Activated gamma-delta T cell treated with Interleukin-2 at 50 U/mL for 16 hours (primary cell): ENCODE data around the gene MATN4.
A peak's percentile ranks its signal among the peaks of the same experiment; 100 is the strongest.

Experiments used
- DNase-seq: peaks from one replicate; pipeline ENCODE4 v3.0.0-alpha.2; 2020

MATN4 gene

DNA sequence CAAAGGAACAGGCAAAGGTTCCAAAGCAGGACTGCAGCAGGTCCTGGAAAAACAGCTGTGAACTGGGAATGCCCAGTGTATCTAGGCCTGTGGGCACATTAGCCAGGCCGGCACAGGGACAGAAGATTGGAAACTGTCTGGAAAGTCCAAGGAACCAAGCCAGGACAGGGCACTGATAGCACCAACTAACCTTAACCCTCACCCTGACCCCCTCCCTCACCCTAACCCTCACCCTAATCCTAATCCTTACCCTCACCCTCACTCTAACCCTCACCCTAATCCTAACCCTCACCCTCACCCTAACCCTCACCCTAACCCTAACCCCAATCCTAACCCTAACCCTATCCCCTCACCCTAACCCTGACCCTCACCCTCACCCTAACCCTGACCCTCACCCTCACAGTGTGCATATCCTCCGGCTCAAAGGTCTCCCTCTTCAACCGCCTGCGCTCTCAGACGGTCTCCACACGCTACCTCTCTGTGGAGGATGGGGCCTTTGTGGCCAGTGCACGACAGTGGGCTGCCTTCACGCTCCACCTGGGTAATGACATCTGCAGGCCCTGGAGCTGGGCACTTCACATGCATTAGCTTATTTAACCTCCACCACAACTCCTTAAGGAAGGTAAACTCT lies 5.1 kb upstream of the MATN4 start:
- no peak for DNase-seq

DNA sequence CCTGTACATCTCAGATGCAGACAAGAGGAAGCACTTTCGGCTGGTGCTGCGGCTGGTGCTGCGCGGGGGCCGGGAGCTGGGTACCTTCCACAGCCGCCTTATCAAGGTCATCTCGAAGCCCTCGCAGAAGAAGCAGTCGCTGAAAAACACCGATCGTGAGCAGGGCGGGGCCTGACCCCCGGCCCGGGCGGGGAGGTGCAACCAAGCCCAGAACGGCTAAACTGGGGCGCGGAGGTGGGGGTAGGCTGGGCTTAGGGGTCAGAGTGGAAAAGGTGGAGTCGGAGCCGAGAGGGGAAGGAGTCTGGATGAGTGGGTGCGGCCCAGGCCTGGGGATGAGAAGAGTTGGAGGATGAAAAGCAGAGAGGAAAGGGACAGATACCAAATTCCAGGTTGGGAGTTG lies 4.1 kb upstream of the MATN4 start:
- DNase-seq, result no peak

DNA sequence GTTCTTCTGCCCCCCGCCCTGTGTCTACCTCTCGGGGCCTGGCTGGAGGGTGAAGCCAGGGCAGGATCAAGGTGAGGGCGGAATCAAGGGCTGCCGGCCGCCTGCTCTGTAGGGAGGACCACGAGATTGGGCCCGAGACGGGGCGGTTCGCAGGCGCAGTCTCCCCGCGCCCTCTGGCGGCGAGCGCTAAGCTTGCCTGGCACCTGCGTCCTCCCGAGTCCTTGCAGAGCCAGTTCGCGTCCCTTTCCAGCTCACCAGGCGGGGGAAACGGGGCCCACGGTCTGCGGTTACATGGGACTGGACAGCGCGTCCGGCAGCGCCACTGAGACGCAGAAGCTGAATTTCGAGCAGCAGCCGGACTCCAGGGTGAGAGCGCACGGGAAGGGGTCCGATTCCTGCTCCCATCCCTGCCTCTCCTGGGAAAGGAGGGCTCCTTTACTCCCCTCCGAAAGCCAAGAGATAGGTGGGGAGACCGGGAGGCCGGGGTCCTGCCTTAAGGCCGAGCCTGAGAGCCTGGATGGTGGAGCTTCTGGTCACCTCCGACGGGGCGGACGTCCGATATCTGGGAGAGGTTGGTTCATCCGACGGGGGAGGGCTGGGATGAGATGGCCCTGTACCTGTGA lies 3.6 kb upstream of the MATN4 start:
- peak; percentile 40 for DNase-seq

DNA sequence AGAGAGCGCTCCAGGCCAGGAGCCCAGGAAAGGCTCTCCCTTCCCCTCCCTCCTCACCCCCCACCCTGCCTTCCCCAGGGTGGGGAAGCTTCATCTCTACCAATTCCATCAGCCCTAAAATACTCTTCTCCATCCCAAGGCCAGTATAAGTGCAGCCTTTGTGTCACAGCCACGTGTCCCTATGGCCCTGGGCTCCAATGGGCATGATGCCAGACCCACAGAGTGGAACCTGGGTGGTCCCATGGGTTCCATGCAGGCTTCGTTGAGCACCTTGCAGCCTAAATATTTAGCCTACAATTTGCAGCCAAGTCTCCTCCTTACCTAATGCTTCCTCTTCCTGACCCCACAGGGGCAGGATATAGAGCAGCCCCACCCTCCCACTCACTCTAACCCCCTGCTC lies 976 bp upstream of the MATN4 start:
- DNase-seq, result no peak

DNA sequence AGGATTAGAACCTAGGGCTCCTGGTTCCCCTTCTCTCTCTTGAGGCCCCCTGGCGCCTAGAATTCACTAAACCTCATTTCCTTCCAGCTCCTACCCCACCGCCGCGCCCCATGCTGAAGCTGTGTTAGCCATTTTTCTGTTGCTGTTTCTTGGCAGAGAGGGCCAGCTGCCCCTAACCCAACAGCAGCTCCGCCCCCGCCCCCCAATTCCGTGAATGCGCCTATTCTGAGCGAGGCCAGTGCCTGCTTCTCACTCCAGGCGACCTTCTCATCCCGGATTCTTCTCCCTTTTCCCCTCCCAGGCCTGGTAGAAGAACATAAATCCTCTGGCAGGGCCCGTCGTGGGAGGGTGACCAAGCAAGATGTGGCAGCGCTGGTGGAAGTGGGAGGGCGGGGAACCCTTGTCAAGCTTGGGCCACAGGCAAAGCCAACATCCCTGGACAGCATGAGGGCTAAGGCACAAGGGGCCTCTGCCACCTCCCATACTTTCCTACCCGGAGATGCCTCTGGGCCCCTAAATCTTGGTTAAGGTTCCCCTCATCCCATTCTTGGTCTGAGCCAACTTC lies 941 bp downstream of the MATN4 start:
- DNase-seq, result no peak

DNA sequence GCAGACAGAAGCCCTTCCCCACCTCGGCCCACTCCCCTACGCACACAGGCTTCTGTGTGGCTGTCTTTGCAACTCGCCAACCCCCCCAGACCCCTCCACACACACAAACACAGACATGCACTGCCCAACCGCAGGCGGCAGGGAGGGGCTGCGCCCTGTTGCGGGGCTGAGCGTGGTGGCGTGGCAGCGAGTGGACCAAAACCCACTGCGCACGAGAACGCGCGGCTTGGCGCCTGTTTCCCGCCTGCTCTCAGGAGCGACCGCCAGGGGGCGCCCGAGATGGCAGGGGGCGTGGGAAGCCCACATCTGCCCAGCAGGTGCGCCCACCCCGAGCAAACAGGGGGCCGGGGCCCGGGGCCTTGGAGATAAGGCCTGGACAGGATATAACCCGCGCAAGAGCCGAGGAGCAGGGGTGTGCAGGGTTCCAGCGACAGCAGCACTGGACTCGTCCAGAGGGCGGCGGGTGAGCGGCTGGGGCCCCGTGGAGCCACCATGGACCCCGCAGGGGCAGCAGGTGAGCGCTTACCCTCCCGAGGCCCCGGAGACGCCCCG lies 1.6 kb downstream of the MATN4 start, which contains the start of gene RBPJL:
Gene RBPJL (plus strand): TSS at position 410 of the 552 bp plus-strand sequence. CDS start 83 bp downstream, at position 493.
- DNase-seq, result peak; percentile 40

DNA sequence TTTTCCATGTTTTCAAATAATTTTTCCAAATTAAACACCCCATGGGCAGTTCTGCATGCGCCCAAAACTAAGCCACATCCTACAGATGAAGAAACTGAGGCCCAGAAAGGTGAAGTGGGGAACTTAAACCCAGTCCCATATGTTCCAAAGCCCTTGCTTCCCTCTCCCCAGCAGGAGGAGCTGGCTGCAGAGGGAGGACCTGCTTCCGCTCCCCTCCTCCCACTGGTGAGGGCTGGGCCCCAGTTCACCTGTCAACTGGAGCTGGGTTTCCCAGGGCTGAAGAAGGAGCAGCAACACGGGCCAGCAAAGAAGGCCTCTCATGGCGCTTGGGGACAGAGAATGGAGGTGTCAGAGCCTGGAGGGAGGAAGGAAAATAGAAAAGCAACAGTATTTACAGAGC lies 2.8 kb downstream of the MATN4 start:
- DNase-seq, result no peak

DNA sequence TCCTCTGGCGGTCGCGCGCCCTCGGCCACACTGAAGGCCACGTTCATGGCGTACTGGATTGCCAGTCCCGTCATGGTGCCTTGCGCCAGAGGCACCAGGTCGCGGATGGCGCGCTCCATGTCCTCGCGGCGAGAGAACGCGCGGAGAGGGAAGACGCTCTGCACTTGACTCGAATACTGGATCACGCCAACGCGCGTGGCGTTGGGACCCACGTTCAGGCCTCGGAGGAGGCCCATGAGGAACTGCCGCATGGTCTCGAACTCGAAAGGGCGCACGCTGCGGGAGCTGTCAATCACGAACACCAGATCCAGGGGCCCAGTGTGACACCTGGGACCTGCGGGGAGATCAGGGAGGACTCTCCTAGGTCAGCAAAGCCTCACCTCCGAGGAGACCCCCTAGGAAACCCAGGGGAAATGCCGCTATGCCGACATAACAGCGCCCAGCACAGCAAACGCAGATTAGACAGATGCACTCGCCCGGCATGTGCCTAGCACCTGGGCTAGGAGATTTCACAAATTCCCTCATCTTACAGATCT lies 3.6 kb downstream of the MATN4 start:
- no peak for DNase-seq

DNA sequence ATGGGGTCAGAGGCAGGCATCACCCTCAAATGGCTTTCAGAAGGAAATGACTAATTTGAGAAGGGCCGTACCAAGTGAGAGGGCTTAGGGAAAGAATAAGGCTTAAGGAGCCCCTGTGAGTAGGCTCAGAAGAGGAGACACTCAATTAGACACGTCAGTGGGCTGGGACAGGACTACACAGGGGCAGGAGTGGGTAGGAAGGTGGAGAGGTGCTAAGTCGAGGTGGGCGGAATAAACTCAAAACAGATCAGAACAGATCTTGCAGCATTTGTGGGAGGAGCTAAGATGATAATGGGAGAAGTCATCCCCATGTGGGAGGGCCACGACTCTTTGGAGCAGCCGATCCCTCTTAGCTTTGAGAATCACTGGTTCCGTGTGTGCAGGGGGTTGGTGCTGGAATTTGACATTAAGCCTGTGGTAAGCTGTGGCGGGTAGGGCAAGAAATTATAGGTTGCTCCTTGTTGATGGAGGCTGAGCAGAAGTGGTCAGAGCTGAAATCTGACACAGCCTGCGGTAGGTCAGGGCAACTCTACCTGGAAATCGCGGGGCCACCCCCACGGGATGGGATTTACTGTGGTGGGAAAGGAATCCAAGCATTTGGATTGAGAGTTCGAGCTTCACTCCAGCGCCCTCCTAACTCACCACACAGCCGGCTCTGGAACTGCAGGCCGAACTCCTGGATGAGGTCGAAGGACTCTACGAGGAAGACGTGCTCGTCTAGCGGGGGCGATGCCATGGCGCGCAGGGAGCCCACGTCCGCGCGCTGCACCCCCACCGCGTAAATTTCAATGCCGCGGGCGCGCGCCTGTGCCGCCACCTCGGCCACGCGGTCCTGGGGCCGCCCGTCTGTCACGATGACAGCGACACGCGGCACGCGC lies 4.3 kb downstream of the MATN4 start:
- no peak for DNase-seq

DNA sequence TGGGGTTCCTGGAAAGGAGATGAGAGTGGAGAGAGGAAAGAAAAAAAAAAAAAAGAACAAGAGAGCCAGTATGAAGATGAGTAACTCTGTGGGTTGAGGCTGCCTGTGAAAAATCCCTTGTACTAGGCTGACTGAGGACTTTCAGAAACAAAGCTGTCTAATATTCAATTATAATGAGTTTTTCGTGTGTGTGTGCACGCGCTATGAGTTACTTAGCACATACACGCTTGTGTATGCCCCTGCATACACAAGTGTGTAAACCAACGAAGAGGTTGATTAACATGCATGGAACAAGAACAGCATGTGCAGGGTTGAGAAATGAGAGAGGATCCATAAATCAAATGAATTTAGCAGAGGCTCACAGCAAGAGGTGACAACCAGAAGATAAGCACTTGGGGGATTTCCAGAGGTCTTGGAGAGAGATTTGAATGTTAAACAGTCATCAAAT lies 6.3 kb downstream of the MATN4 start:
- DNase-seq, result no peak

DNA sequence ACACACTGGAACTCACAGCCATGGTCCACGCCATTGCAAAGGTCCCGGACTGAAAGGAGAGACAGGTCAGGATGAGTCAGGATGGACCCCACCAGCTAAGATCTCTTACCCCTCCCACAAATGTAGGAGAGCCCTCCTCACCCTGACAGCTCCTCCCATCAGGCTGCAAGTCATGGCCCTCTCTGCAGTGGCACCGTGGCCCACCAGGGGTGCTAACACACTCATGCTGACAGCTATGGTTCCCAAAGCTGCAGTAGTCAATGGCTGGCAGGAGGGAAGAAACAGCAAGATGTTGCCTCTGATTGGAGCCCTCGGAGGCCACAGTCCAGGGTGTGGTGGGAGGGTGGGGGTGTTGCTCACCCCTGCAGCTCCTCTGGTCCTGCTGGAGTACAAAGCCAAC lies 7.1 kb downstream of the MATN4 start:
- no peak for DNase-seq

DNA sequence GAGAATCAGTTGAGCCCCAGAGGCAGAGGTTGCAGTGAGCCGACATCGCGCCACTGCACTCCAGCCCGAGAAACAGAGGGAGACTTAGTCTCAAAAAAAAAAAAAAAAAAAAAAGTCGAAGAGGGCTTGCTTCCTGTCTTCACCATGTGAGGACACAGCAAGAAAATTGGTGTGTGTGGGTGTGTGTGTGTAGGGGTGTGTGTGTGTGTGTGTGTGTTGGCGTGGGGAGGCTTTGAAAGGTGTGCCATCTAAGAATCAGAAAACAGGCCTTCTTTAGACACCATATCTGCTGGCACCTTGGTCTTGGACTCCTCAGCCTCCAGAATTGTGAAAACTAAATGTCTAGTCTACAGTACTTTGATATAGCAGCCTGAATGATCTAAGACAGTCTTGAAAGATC lies 8.3 kb downstream of the MATN4 start:
- no peak for DNase-seq

DNA sequence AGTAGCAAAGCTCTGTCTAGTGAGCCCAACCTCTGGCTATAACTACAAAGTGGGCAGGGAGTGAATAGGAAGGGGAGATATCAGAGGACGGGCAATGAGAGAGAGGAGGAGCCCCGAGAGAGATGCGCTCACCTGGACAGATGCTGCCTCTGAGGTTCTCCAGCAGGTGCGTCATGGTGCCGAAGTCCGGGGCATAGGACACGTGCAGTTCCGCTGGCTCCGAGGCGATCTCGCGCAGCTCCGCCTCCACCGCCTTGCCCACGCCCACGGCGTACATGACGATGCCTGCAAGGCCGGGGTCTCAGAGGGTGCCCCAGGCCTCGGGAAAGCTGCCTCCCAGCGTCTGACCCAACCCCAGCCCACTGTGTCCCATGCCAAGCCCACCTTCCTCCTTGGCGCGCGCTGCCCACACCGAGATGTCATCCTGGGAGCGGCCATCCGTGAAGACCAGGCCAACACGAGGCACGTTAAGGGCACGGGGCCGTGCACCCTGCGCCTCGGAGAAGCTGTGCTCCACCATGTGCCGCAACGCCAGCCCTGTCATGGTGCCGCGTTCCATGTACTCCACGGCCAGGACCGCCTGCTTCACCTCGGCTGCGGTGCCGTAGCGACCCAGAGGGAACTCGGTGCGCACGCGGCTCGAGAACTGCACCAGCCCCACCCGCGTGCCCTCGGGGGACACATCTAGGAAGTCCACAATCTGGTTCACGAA lies 10.2 kb downstream of the MATN4 start:
- DNase-seq, result no peak

DNA sequence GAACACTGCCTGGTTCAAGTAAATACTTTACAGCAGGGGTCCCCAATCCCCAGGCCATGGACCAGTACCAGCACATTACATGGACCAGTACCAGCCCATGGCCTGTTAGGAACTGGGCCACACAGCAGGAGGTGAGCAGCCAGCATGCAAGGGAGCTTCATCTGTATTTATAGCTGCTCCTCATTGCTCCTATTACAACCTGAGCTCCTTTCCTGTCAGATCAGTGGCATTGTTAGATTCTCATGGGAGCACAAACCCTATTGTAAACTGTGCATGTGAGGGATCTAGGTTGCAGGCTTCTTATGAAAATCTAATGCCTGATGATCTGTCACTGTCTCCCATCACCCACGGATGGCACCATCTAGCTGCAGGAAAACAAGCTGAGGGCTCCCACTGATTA lies 13.4 kb downstream of the MATN4 start:
- DNase-seq, result no peak

DNA sequence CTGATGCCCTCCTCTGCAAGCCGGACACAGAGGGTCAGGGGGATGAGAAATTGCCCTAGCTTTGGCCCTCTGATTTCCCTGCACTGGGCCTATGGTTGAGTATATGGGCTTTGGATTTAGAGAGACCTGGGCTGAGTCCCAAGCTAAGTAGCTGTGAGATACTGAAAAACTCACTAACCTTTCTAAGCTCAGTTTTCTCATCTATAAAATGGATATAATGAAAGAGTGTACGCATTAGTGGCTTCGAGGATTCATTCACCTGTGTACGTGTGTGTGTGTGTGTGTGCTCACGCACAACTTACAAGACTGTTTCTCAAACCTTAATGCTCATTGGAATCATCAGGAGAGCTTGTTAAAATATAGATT lies 14.1 kb downstream of the MATN4 start:
- no peak for DNase-seq

DNA sequence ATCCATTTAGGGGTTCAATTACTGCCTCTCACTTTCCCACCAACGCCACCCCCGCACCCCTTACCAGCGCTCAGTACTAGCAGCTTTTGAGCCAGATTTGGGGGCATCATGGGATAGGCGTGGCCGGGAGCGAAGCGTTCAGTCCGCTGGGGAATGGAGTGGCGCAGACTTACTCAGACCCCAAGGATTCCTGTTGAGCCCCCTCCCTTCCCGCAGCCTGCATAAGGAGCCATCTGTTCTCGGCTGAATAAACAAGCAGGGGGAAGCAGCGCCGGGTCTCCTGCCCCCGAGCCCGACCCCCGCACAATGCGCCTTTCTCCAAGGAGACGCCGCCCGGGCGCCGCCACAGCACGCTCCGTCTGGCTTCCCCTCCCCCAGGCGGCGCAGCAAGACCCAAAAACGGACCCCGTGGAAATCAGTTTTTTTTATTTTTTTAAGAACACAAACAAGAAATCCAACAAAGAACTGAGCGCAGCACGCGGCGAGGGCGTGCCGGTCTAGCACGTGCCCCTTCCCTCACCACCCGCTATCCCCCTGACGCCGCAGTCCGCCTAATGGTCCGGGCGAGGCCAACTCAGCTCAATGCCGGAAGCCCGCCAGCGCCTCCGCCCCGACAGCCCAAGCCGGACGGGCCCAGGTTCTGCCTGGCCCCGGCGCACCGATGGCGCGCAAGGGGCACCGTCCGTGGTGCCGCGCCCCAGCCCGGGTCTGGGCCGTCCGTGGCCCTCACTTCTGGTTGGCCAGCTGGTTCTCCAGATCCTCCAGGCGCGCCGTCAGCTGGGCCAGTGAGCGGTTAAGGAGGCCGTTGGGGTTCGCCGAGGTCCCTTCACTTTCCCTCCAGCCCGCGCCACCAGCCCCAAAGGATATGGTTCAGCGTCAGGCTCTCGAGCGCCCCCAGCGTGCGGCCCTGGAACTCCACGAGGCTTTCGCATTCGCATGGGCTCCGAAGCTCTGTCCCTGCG lies 14.8 kb downstream of the MATN4 start:
- DNase-seq, result peak; percentile 79

DNA sequence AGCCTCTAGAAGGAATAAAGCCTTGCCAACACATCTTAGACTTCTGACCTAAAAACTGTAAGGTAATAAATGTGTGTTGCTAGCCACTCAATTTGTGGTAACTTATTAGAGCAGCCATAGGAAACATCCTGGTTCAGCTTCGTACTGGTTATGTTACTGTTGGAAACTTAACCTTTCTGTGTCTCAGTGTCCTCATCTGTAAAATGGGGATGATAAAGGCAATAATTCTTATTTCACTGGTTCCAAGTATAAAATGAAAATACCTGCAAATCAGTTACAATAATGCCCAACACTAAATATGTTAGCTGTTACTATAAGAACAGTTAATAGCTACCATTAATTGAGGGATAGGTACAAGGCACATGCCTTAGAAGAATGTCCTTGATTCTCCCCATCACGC lies 15.8 kb downstream of the MATN4 start:
- no peak for DNase-seq

DNA sequence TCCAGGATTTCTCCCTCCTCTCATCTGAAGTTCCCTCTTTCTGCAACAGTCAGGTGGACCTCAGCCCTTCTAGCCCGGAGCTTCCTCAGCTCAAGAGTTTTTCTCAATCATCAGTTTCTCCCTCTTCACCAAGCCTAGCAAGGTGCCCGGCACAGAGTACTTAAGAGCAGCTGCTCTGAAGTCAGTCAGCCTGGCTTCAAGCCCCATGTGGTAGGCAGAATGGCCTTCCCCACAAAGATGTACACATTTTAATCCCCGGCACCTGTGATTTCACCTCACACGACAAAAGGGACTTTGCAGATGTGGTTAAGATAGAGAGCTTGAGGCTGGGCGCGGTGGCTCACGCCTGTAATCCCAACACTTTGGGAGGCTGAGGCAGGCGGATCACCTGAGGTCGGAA lies 16.6 kb downstream of the MATN4 start:
- no peak for DNase-seq

DNA sequence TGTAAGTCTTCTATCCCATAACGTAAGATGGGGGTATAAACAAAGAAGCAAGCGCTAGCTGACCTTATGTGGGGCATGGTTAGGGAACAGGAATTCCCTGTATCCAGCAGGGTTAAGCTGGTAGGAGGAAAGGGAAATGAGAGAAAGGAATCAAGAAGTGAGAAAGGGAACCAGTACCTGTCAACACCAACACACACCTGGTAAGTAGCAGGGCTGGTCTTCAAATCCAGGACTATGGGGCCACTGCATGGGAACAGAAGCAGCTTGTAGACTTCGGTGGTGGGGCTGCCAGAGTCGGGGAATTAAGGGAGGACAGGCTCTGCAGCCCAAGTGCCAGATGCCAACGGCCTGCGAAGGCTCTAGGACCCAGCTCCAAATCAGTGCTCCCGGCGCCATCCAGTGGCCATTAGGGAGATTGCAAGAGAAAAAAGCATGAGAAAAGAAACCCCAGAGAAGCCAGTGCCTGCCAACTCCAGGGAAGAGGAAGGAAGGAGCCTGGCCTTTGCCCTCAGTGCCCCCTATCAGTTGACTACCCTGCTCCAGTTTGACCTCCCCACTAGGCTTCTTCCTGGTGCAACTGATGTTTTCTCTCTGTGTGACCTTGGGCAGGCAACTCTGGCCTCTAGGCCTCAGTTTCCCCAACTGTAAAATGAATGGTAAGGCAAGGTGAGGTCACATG lies 17.3 kb downstream of the MATN4 start:
- DNase-seq, result peak; percentile 51

DNA sequence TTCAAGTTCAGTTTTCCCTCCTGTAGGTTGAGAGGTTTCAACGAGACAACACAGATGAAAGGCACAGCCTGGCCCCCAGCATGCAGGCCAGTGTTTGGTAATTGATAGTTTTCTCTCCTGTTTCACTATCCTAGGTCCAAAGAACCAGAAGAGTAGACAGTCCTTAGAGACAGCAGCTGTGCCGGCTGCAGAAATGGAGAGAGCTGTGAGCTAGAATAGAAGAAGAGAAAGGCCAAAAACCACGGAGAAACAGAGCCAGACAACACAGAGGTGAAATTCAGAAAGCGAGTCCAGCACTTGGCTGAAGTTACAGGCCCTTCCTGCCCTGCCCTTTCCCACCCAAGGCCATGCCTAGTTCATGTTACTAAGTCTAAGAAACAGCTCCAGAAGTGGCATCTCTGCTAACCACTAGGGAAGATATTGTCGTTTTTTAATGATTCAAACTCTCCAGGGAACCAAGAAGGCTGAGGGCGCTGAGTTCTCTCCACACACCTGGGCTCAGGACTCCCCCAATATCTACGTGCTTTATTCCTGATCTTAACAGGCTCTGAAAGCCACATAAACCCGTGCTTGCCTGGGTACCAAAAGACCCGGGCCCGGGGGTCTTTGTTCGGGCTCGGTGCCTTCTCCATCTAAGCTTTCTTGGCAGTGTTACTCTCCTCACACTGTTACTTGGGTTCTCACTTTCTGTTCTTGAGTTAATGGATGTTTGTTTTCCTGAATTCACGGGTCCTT lies 18.0 kb downstream of the MATN4 start:
- no peak for DNase-seq
